SH-SY5Y (cell line): ENCODE data around the gene CTDP1.

Source experiments
- GATA2 ChIP-seq: IDR thresholded peaks from 2 replicates; pipeline ENCODE4 v1.6.1; 2011; ENCODE audit warnings: mild to moderate bottlenecking, low read depth, low read length
- GATA3 ChIP-seq: IDR thresholded peaks from 2 replicates; pipeline ENCODE4 v1.6.1; 2011; ENCODE audit warnings: low read depth, mild to moderate bottlenecking, low read length, moderate library complexity

The CTDP1 gene

GRCh38 chr18:79697976-79698375, 18.4 kb downstream of the CTDP1 start:
- no peak for TF ChIP-seq GATA2

GRCh38 chr18:79698668-79699335, 19.2 kb downstream of the CTDP1 start:
- TF ChIP-seq GATA2 (no peak), GATA3 (no peak)

GRCh38 chr18:79699653-79700052, 20.1 kb downstream of the CTDP1 start:
- TF ChIP-seq GATA3 (no peak), GATA2 (no peak)

- TF ChIP-seq GATA3: no peak
- TF ChIP-seq GATA2: no peak
These were observed 23.3 kb downstream of the CTDP1 start for GRCh38 chr18:79702906-79703305.

- TF ChIP-seq GATA3 (no peak), GATA2 (no peak)
These were observed 25.0 kb downstream of the CTDP1 start for GRCh38 chr18:79704631-79705030.

GRCh38 chr18:79705272-79705671, 25.7 kb downstream of the CTDP1 start:
- TF ChIP-seq GATA2 (no peak), GATA3 (no peak)

GRCh38 chr18:79706006-79706405, 26.4 kb downstream of the CTDP1 start:
- no peak for TF ChIP-seq GATA3
- TF ChIP-seq GATA2: no peak

- TF ChIP-seq GATA2 (no peak), GATA3 (no peak)
These were observed 27.1 kb downstream of the CTDP1 start for GRCh38 chr18:79706658-79707057.

GRCh38 chr18:79707239-79707638, 27.6 kb downstream of the CTDP1 start:
- TF ChIP-seq GATA2: no peak
- TF ChIP-seq GATA3: no peak

- TF ChIP-seq GATA3 (no peak), GATA2 (no peak)
These were observed 28.1 kb downstream of the CTDP1 start for GRCh38 chr18:79707671-79708070.

GRCh38 chr18:79708412-79708811, 28.8 kb downstream of the CTDP1 start:
- TF ChIP-seq GATA2 (no peak), GATA3 (no peak)

- TF ChIP-seq GATA2 (no peak), GATA3 (no peak)
These were observed 32.7 kb downstream of the CTDP1 start for GRCh38 chr18:79712206-79712857.

GRCh38 chr18:79713341-79713740, 33.7 kb downstream of the CTDP1 start:
- no peak for TF ChIP-seq GATA3
- no peak for TF ChIP-seq GATA2

- TF ChIP-seq GATA3: no peak
- TF ChIP-seq GATA2: no peak
These were observed 35.1 kb downstream of the CTDP1 start for GRCh38 chr18:79714531-79715240.

- TF ChIP-seq GATA3 (no peak), GATA2 (no peak)
These were observed 35.7 kb downstream of the CTDP1 start for GRCh38 chr18:79715280-79715679.

GRCh38 chr18:79717059-79717458, 37.5 kb downstream of the CTDP1 start:
- TF ChIP-seq GATA3: no peak
- no peak for TF ChIP-seq GATA2

- TF ChIP-seq GATA2 (no peak), GATA3 (no peak)
These were observed 38.0 kb downstream of the CTDP1 start for GRCh38 chr18:79717555-79718074.
